LoVo (cell line): ENCODE data around the gene KNOP1.
A peak's percentile ranks its signal among the peaks of the same experiment; 100 is the strongest.
"Not testable (repeated sequence)": the region's sequence is repeated elsewhere in the genome, so short reads cannot be mapped to it uniquely, and the experiment has no call there.

Experiments
- DNase-seq: peaks from one replicate; pipeline ENCODE4 v3.0.0-alpha.2; 2016; ENCODE audit warnings: low spot score

The KNOP1 gene

GRCh38 chr16:19743816-19744159, 25.8 kb upstream of the KNOP1 start:
- DNase-seq = no peak

- DNase-seq = no peak
These were observed 23.3 kb upstream of the KNOP1 start for GRCh38 chr16:19741354-19741753.

- no peak for DNase-seq
These were observed 19.4 kb upstream of the KNOP1 start for GRCh38 chr16:19737306-19738038.

- no peak for DNase-seq
These were observed 17.2 kb upstream of the KNOP1 start for GRCh38 chr16:19735074-19735867.

- no peak for DNase-seq
These were observed 15.5 kb upstream of the KNOP1 start for GRCh38 chr16:19733551-19733950.

- DNase-seq = no peak
These were observed 10.6 kb upstream of the KNOP1 start for GRCh38 chr16:19728636-19728965.

GRCh38 chr16:19722981-19723380, 5.0 kb upstream of the KNOP1 start:
- DNase-seq = no peak

- DNase-seq = no peak
These were observed 4.4 kb upstream of the KNOP1 start for GRCh38 chr16:19722269-19722952.

- DNase-seq = no peak
These were observed 568 bp upstream of the KNOP1 start for GRCh38 chr16:19718624-19718965.

GRCh38 chr16:19717314-19717713, 713 bp downstream of the KNOP1 start:
- no peak for DNase-seq

- not testable (repeated sequence) for DNase-seq
These were observed 1.3 kb downstream of the KNOP1 start for GRCh38 chr16:19716728-19717127.

GRCh38 chr16:19716183-19716582, 1.8 kb downstream of the KNOP1 start:
- peak; percentile 37 for DNase-seq

GRCh38 chr16:19715566-19715965, 2.5 kb downstream of the KNOP1 start:
- DNase-seq = no peak

- DNase-seq = no peak
These were observed 4.3 kb downstream of the KNOP1 start for GRCh38 chr16:19713697-19714096.

GRCh38 chr16:19712418-19713058, 5.5 kb downstream of the KNOP1 start:
- no peak for DNase-seq

GRCh38 chr16:19711643-19712042, 6.4 kb downstream of the KNOP1 start:
- DNase-seq = no peak

- DNase-seq = no peak
These were observed 7.0 kb downstream of the KNOP1 start for GRCh38 chr16:19710991-19711545.

- DNase-seq = no peak
These were observed 7.7 kb downstream of the KNOP1 start for GRCh38 chr16:19710191-19710908.

- DNase-seq = no peak
These were observed 8.5 kb downstream of the KNOP1 start for GRCh38 chr16:19709381-19710136.

- DNase-seq = no peak
These were observed 9.5 kb downstream of the KNOP1 start for GRCh38 chr16:19708296-19709205.
